Neural crest cell (in vitro differentiated cells): ENCODE measurements around the gene TNFSF12. TPM values are rescaled to one million over a fixed set of nuclear protein-coding genes. Genes with fewer than 3 reads are reported as not detected.

ENCODE experiments used
- DNase-seq: peaks from one replicate; pipeline ENCODE4 v3.0.0; 2021; ENCODE audit warnings: low read depth, mixed read lengths, low spot score
- H3K27ac Mint-ChIP-seq: one replicate; pipeline ENCODE4 v1.8.0; 2021; ENCODE audit warnings: mild to moderate bottlenecking, mixed read lengths; ENCODE audit not compliant: unreplicated experiment
- H3K27me3 Mint-ChIP-seq: 2 replicates; pipeline ENCODE4 v1.8.0; 2021; ENCODE audit warnings: low read depth, mild to moderate bottlenecking, mixed read lengths
- H3K36me3 Mint-ChIP-seq: 2 replicates; pipeline ENCODE4 v1.8.0; 2021; ENCODE audit warnings: low read depth, mild to moderate bottlenecking, mixed read lengths
- H3K4me1 Mint-ChIP-seq: 2 replicates; pipeline ENCODE4 v1.8.0; 2021; ENCODE audit warnings: mixed read lengths
- H3K4me3 Mint-ChIP-seq: one replicate; pipeline ENCODE4 v1.8.0; 2021; ENCODE audit warnings: mild to moderate bottlenecking, mixed read lengths
- H3K9me3 Mint-ChIP-seq: 2 replicates; pipeline ENCODE4 v1.8.0; 2021; ENCODE audit warnings: mixed read lengths
- total RNA-seq: library from RNA; stranded (reverse); gene quantifications from 2 replicates; pipeline ENCODE4 v1.2.1, GENCODE V29; 2021
- TF ChIP-seq, protein P1 (sequence below): fragments of 200-600 bp; sonication (generic); conservative IDR thresholded peaks from 2 replicates; pipeline ENCODE4 v1.5.0; 2021; ENCODE audit warnings: antibody characterized with exemption, mild to moderate bottlenecking

Gene TNFSF12
- total RNA-seq, 1 donor from 2014 or later, result 5.4 TPM

DNA sequence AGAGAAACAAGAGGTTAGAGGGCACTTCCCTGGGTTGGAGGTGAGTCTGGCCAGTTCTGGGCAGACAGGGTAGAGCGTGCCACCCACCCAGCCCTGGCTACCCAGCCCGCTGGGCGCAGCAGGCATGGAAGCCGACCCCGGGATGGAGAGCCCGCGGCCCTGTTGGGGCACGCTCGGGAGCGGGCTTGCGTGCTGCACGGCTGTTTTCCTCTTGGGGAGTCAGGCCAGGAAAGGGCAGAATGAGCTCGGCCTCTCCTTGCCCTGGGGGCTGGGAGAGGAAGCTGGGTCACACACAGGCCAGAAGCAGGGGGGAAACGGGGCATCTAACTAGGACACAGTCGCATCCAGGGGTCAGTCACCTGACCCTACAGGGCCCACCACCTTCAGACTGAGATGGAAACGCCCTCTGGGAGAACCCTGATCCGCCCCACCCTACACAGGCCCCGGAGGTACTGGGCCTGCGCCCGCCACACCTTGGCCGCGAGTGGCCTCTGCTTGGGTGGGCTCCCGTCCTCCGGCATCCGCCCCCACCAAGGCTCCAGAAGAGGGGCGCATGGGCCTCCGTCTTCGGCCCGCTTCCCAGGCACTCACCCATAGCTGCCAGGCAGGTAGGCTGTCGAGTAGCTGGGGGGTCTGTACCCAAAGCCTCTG, 39.8 kb downstream of the TNFSF12 start:
- Mint-ChIP-seq H3K4me3 (no peak overlapping the region), H3K4me1 (peaks cover 20% of the 10 kb centered on the region), H3K9me3 (no peaks in the 10 kb centered on the region), H3K27me3 (peaks cover 9% of the 10 kb centered on the region), H3K36me3 (peaks cover 13% of the 10 kb centered on the region), H3K27ac (no peak overlapping the region)
- no peak for DNase-seq
- TF ChIP-seq, protein P1, sequence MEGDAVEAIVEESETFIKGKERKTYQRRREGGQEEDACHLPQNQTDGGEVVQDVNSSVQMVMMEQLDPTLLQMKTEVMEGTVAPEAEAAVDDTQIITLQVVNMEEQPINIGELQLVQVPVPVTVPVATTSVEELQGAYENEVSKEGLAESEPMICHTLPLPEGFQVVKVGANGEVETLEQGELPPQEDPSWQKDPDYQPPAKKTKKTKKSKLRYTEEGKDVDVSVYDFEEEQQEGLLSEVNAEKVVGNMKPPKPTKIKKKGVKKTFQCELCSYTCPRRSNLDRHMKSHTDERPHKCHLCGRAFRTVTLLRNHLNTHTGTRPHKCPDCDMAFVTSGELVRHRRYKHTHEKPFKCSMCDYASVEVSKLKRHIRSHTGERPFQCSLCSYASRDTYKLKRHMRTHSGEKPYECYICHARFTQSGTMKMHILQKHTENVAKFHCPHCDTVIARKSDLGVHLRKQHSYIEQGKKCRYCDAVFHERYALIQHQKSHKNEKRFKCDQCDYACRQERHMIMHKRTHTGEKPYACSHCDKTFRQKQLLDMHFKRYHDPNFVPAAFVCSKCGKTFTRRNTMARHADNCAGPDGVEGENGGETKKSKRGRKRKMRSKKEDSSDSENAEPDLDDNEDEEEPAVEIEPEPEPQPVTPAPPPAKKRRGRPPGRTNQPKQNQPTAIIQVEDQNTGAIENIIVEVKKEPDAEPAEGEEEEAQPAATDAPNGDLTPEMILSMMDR, result no peak

DNA sequence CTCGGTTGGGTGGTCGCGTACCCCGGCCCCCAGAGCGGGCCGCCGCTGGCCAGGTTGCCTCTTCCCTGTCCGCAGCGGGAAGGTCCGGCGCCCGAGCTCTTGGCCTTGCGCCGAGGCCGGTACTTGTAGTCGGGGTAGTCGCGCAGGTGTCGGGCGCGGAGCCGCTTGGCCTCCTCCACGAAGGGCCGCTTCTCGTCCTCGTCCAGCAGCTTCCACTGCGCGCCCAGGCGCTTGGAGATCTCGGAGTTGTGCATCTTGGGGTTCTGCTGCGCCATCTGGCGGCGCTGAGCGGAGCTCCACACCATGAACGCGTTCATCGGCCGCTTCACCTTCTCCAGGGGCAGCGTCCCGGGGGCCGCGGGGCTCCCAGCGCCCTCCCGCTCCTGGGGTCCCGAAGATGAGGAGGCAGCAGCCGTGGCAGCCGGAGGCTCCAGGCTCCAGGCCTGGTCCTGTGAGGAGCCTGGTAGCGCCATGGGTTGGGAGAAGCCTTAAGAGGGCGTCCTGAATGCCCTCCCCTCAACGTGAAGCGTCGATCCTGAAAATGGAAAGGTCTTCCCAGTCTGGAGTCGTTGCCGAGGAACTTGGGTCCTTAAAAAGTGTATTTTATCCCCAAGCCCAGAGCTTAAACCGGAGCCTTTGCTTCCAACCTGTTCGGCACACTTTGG, 40.5 kb downstream of the TNFSF12 start:
- Mint-ChIP-seq H3K27me3 (peaks cover 6% of the 10 kb centered on the region), H3K9me3 (no peaks in the 10 kb centered on the region), H3K27ac (no peak overlapping the region), H3K4me3 (peak overlapping the region; percentile 75), H3K36me3 (peaks cover 19% of the 10 kb centered on the region), H3K4me1 (peaks cover 13% of the 10 kb centered on the region)
- TF ChIP-seq, protein P1, result peak; percentile 81
- DNase-seq, result peak; percentile 68

DNA sequence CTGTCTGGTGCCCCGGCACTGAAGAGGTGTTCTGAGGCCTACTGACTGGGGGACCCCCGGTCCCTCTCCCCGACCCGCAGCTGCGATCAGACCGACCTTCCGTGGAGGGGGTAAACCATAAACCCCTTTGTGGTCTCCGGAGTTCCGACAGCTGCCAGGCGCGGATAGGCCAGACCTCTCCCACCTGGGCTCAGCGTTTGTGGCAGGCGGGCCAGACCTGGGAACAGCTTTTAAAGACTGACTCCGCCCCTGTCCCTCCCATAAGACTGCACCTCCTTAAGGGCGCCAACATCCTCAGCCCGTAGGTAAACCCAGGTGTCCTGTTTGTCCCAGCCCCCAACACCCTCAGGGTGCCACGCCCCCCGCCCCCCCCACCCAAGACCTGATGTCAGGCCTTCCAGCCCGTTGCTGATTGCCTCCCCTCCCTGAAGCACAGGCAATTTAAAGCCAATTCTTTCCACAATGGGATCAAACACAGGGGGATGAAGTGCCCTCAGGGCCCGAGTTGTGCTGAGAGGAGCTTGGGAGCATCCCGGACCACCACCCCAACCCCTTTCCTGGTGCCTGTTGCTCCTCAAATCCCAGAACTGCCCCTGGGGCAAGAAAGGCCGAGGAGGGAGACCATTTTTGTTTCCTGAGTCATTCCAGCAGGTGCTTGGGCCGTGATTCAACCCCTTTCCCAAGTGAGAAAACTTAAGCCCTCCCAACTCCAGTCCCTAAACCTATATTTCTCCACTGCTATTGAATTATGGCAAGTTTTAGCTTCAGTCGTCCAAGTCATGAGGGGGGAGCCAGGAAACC, 41.2 kb downstream of the TNFSF12 start, which contains the start of gene SOX15:
Gene SOX15 (minus strand): TSS at position 204 of the 801 bp plus-strand sequence. CDS start 418 bp downstream, outside the sequence.
- TF ChIP-seq, protein P1, result no peak
- Mint-ChIP-seq H3K9me3 (no peaks in the 10 kb centered on the region), H3K27me3 (peaks cover 6% of the 10 kb centered on the region), H3K4me1 (peaks cover 6% of the 10 kb centered on the region), H3K36me3 (peaks cover 20% of the 10 kb centered on the region), H3K4me3 (peak within 1 kb of the TSS; percentile 75), H3K27ac (peak within 1 kb of the TSS; percentile 59)
- no peak for DNase-seq

DNA sequence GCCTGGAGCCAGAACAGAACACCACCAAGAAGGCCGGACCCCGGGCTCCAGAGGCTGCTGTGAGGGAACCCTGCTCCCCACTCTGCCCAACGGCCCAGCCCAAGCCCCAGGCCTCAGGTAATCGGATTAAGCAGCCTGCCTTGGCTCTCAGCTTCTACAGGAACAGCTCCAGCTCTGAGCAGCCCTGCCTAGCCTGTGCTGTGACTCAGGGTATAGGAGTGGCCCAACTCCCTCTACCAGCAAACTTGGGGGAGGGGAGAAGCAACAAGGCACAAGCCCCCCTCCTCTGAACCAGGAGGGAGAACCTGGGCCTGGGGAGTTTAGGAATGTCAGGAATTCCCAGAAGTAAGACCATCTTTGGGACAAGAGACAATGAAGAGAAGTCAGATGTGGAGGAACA, 41.9 kb downstream of the TNFSF12 start:
- no peaks in the 10 kb centered on the region for H3K9me3 Mint-ChIP-seq
- TF ChIP-seq, protein P1, result no peak
- H3K27ac Mint-ChIP-seq, result peak overlapping the region; percentile 59
- H3K4me1 Mint-ChIP-seq, result peaks cover 5% of the 10 kb centered on the region
- H3K4me3 Mint-ChIP-seq, result peak overlapping the region; percentile 68
- H3K36me3 Mint-ChIP-seq, result peaks cover 22% of the 10 kb centered on the region
- no peak for DNase-seq
- H3K27me3 Mint-ChIP-seq, result peaks cover 6% of the 10 kb centered on the region

DNA sequence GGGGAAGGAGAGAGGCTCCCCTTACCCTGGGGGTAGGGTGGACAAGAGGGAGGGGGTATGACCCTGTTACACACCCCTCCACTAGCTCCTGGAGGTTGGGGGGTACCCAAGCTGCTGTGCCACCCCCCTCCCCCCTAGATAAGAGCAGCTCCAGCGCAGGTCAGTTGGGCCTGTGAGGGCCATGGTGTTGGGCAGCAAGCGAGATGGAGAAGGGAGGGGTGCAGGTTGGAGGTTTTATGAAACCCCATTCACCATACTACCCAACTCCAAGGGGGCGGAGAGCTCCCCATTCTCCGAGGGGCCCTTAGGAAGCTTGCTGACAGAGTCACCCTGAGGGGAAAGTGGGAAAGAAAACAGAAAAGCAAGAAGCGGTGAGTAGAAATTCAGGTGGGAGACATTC, 42.7 kb downstream of the TNFSF12 start:
- DNase-seq, result no peak
- peaks cover 6% of the 10 kb centered on the region for H3K27me3 Mint-ChIP-seq
- H3K36me3 Mint-ChIP-seq, result peaks cover 25% of the 10 kb centered on the region
- TF ChIP-seq, protein P1, result no peak
- peak overlapping the region; percentile 87 for H3K27ac Mint-ChIP-seq
- H3K4me3 Mint-ChIP-seq, result peak overlapping the region; percentile 41
- no peaks in the 10 kb centered on the region for H3K9me3 Mint-ChIP-seq
- H3K4me1 Mint-ChIP-seq, result peaks cover 5% of the 10 kb centered on the region
